ENCODE data around the gene ADH1A. TPM values are rescaled to one million over a fixed set of nuclear protein-coding genes. Genes with fewer than 3 reads are reported as not detected.
A peak's percentile ranks its signal among the peaks of the same experiment; 100 is the strongest.

The ADH1A gene
- total RNA-seq, 1 donor: 0.27 TPM

- H3K4me3 ChIP-seq (ENCODE audit: low read depth, low read length): no peak overlapping the region
- DNase-seq (ENCODE audit: low read depth): no peak
- TF ChIP-seq, protein P1, sequence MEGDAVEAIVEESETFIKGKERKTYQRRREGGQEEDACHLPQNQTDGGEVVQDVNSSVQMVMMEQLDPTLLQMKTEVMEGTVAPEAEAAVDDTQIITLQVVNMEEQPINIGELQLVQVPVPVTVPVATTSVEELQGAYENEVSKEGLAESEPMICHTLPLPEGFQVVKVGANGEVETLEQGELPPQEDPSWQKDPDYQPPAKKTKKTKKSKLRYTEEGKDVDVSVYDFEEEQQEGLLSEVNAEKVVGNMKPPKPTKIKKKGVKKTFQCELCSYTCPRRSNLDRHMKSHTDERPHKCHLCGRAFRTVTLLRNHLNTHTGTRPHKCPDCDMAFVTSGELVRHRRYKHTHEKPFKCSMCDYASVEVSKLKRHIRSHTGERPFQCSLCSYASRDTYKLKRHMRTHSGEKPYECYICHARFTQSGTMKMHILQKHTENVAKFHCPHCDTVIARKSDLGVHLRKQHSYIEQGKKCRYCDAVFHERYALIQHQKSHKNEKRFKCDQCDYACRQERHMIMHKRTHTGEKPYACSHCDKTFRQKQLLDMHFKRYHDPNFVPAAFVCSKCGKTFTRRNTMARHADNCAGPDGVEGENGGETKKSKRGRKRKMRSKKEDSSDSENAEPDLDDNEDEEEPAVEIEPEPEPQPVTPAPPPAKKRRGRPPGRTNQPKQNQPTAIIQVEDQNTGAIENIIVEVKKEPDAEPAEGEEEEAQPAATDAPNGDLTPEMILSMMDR (IDR thresholded peaks at IDR 0.05; ENCODE audit: insufficient read depth, low read length): no peak
Measured at GRCh38 chr4:99285387-99285786, 5.4 kb downstream of the ADH1A start.

DNA sequence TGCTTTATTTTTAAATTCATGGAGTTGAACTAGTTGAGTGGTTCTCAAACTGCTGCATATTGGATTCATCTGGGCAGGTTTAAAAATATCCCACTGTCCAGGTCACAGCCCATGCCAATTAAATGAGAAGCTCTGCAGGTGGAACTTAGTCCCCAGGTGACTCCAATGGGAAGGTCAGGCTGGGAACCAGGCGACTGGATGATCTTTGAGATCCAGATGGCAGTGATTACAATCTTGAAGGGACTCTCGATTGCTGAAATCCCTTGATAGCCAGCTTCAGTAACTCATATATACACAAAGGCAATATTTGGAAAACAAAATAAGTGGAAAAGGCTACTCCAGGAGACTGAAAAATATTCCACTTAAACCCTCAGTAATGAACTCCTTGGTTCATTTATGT is 8.1 kb downstream of the ADH1A start:
- H3K4me3 ChIP-seq (ENCODE audit: low read depth, low read length): no peak overlapping the region
- TF ChIP-seq, protein P1 (IDR thresholded peaks at IDR 0.05; ENCODE audit: insufficient read depth, low read length): no peak
- DNase-seq (ENCODE audit: low read depth): no peak

- no peak overlapping the region for H3K4me3 ChIP-seq (ENCODE audit: low read depth, low read length)
- TF ChIP-seq, protein P1 (IDR thresholded peaks at IDR 0.05; ENCODE audit: insufficient read depth, low read length): no peak
- no peak for DNase-seq (ENCODE audit: low read depth)
Measured at GRCh38 chr4:99281261-99281660, 9.5 kb downstream of the ADH1A start.

GRCh38 chr4:99276417-99276816 is 14.4 kb downstream of the ADH1A start:
- H3K4me3 ChIP-seq (ENCODE audit: low read depth, low read length): no peak overlapping the region
- TF ChIP-seq, protein P1 (IDR thresholded peaks at IDR 0.05; ENCODE audit: insufficient read depth, low read length): no peak
- no peak for DNase-seq (ENCODE audit: low read depth)

DNA sequence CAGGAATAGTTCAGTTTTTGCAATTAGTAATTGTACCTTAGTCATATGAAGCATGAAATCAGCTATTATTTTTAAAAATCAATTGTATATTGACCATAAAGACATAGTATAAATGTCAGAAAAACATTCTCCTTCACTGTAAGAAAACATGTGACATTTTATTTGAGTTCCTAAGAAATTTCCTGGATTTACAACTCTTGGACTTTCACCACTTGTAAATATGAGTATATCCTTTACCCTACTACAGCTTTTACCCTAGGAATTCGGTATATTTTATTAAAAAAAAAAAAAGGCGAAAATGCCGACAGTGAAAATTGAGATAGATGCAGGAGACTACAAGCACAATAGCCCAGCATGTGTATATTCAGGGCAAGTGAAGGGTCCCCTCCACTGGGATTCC is 14.9 kb downstream of the ADH1A start:
- H3K4me3 ChIP-seq (ENCODE audit: low read depth, low read length): no peak overlapping the region
- TF ChIP-seq, protein P1 (IDR thresholded peaks at IDR 0.05; ENCODE audit: insufficient read depth, low read length): no peak
- no peak for DNase-seq (ENCODE audit: low read depth)

GRCh38 chr4:99275050-99275449 is 15.7 kb downstream of the ADH1A start:
- no peak overlapping the region for H3K4me3 ChIP-seq (ENCODE audit: low read depth, low read length)
- TF ChIP-seq, protein P1 (IDR thresholded peaks at IDR 0.05; ENCODE audit: insufficient read depth, low read length): no peak
- DNase-seq (ENCODE audit: low read depth): peak; percentile 6

- H3K4me3 ChIP-seq (ENCODE audit: low read depth, low read length): no peak overlapping the region
- no peak for DNase-seq (ENCODE audit: low read depth)
- TF ChIP-seq, protein P1 (IDR thresholded peaks at IDR 0.05; ENCODE audit: insufficient read depth, low read length): no peak
Measured at GRCh38 chr4:99273704-99274103, 17.1 kb downstream of the ADH1A start.
